Testis (tissue), 3 donors: ENCODE measurements around the gene GPX7. TPM values are rescaled to one million over a fixed set of nuclear protein-coding genes. Genes with fewer than 3 reads are reported as not detected.

Source experiments
- DNase-seq: peaks from one replicate; pipeline ENCODE4 v3.0.0-alpha.2; 2019
- H3K27ac ChIP-seq, 2 donors: fragments of 200-600 bp; sonication (generic); one replicate each; pipeline ENCODE4 v1.5.1; 2019
- H3K27me3 ChIP-seq: fragments of 200-600 bp; sonication (generic); one replicate; pipeline ENCODE4 v1.5.1; 2019
- H3K36me3 ChIP-seq: fragments of 200-600 bp; sonication (generic); one replicate; pipeline ENCODE4 v1.5.1; 2017; ENCODE audit warnings: low read depth; ENCODE audit errors: missing control alignments
- H3K4me1 ChIP-seq: fragments of 200-600 bp; sonication (generic); one replicate; pipeline ENCODE4 v1.5.1; 2019
- H3K4me3 ChIP-seq, 2 donors: fragments of 200-600 bp; sonication (generic); one replicate each; pipeline ENCODE4 v1.5.1; 2017 to 2019
- H3K9me3 ChIP-seq: fragments of 200-600 bp; sonication (generic); one replicate; pipeline ENCODE4 v1.5.1; 2017
- POLR2A ChIP-seq: fragments of 450-650 bp; IDR thresholded peaks from one replicate; pipeline ENCODE4 v1.6.1; 2017; ENCODE audit warnings: antibody characterized with exemption, mild to moderate bottlenecking, moderate library complexity
- WGBS, 2 donors: methylation state at CpG; one replicate each; pipeline ENCODE4 v1.1.5; 2018; 5-methylcytosine and 5-hydroxymethylcytosine counted together
- intact Hi-C: fragments of 100-400 bp; cut with DNase I; formaldehyde crosslinking; loops from one replicate; pipeline ENCODE4 v1.15.1; 2023; ENCODE audit warnings: low total_unique reads
- polyA plus RNA-seq: library from polyadenylated mRNA; stranded (reverse); fragments of 350-450 nt; fragmentation: Illumina TruSeq; extraction: RNeasy Lipid Tissue Mini Kit (QIAGEN cat#74804); gene quantifications from one replicate; pipeline ENCODE4 v1.2.3, GENCODE V29; 2014; ENCODE audit warnings: low read depth, low replicate concordance; ENCODE audit not compliant: insufficient read depth
- total RNA-seq, 2 donors: library from RNA; depleted of rRNA; stranded (reverse); fragments of >200 nt; gene quantifications; one replicate each; pipeline ENCODE4 v1.2.3, GENCODE V29; 2016
- TF ChIP-seq, protein P1 (sequence below), 3 experiments: fragments of 450-650 bp in 2 of 3; fragments of 200-600 bp in 1 of 3; sonication (generic) in 1 of 3; IDR thresholded peaks; one replicate each; pipeline ENCODE4 v1.5.1; 2016 to 2019; ENCODE audit warnings: antibody characterized with exemption in 3 of 3, mild to moderate bottlenecking in 2 of 3, moderate library complexity in 1 of 3

Gene GPX7
- total and polyA plus RNA-seq, 3 donors from 2014 or later = 14.5 to 26.6 (median 23.2) TPM

DNA sequence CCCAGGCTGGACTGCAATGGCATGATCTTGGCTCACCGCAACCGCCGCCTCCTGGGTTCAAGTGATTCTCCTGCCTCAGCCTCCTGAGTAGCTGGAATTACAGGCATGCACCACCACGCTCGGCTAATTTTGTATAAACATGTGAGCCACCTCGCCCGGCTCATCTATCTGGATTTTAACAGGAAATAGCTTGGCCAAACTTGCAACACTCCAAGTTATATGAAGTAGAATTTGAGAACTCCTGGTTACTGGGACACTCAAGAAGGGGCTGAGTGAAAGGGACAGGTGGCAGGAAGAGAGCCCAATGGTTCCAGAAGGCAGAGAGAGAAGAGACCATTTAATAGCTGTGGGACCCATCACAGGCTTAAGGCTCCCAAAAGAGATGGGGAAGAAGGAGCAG, 2.9 kb upstream of the GPX7 start:
- Histone ChIP-seq H3K4me3 (no peak overlapping the region), H3K36me3 (no peaks in the 10 kb centered on the region), H3K27me3 (no peaks in the 10 kb centered on the region), H3K27ac (no peak overlapping the region), H3K9me3 (no peaks in the 10 kb centered on the region), H3K4me1 (peaks cover 16% of the 10 kb centered on the region)
- 95 to 98% methylated on average over 7 of the region's 7 CpGs for WGBS, 2 donors
- no peak for DNase-seq
- no peak for TF ChIP-seq POLR2A
- TF ChIP-seq, protein P1, sequence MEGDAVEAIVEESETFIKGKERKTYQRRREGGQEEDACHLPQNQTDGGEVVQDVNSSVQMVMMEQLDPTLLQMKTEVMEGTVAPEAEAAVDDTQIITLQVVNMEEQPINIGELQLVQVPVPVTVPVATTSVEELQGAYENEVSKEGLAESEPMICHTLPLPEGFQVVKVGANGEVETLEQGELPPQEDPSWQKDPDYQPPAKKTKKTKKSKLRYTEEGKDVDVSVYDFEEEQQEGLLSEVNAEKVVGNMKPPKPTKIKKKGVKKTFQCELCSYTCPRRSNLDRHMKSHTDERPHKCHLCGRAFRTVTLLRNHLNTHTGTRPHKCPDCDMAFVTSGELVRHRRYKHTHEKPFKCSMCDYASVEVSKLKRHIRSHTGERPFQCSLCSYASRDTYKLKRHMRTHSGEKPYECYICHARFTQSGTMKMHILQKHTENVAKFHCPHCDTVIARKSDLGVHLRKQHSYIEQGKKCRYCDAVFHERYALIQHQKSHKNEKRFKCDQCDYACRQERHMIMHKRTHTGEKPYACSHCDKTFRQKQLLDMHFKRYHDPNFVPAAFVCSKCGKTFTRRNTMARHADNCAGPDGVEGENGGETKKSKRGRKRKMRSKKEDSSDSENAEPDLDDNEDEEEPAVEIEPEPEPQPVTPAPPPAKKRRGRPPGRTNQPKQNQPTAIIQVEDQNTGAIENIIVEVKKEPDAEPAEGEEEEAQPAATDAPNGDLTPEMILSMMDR (IDR thresholded peaks at IDR 0.05) = no peak
- intact Hi-C loops = no loop called here

DNA sequence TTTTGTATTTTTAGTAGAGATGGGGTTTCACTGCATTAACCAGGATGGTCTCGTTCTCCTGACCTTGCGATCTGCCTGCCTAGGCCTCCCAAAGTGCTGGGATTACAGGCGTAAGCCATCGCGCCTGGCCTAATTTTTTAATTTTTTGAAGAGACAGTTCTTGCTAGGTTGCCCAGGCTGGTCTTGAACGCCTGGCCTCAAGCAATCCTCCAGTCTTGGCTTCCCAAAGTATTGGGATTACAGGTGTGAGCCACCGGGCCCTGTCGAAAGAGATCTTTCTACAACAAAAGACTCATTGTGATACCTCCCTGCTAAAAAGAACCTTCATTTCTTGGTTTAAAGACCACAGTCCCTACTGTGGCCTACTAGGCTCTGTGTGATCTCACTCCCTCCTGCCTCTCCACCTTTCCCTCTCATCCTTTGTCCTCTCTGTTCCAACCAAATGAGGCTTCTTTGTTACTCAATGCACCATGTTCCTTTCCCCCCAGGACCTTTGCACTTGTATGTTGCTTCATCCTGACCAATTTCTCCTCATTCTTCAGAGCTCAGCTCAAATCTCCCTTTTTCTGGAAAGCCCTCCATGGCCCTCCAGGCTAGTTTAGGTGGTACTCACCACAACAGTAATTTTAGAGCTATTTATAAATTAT, 1.5 kb upstream of the GPX7 start:
- peaks cover 17% of the 10 kb centered on the region for H3K4me1 ChIP-seq
- no peaks in the 10 kb centered on the region for H3K9me3 ChIP-seq
- H3K27me3 ChIP-seq = no peaks in the 10 kb centered on the region
- intact Hi-C loops = no loop called here
- H3K4me3 ChIP-seq = no peak overlapping the region
- H3K27ac ChIP-seq = no peak overlapping the region
- TF ChIP-seq, protein P1 (IDR thresholded peaks at IDR 0.05) = no peak
- TF ChIP-seq POLR2A = no peak
- no peaks in the 10 kb centered on the region for H3K36me3 ChIP-seq
- no peak for DNase-seq
- WGBS, 2 donors = 93 to 98% methylated on average over 8 of the region's 8 CpGs

DNA sequence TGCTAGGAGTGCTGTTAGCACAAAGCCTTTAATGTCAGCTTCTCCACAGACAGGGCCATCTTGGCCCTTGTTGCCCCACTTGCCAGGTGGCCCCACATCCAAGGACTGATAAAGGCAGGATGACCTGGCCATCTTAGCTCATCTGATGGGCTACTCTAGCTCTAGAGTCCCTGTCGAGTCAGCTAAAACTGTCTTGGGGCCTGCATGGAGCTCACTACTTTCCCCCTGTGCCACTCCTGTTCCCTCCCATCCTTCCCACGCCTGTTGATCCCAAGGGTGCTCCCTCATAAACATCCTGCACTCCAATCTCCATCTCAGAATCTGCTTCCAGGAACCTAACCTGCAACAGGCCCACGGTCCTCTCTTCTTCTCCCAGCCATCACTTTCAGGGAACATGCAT, 652 bp upstream of the GPX7 start:
- intact Hi-C loops = no loop called here
- peak overlapping the region; percentile 71 to 92 for H3K27ac ChIP-seq
- peaks cover 17% of the 10 kb centered on the region for H3K4me1 ChIP-seq
- H3K4me3 ChIP-seq = peak overlapping the region in 1 of 2 donors; percentile 65
- no peaks in the 10 kb centered on the region for H3K9me3 ChIP-seq
- WGBS, 2 donors = 35 to 59% methylated on average over 3 of the region's 3 CpGs
- TF ChIP-seq POLR2A = no peak
- TF ChIP-seq, protein P1 (IDR thresholded peaks at IDR 0.05) = no peak
- DNase-seq = no peak
- no peaks in the 10 kb centered on the region for H3K27me3 ChIP-seq
- H3K36me3 ChIP-seq = no peaks in the 10 kb centered on the region

DNA sequence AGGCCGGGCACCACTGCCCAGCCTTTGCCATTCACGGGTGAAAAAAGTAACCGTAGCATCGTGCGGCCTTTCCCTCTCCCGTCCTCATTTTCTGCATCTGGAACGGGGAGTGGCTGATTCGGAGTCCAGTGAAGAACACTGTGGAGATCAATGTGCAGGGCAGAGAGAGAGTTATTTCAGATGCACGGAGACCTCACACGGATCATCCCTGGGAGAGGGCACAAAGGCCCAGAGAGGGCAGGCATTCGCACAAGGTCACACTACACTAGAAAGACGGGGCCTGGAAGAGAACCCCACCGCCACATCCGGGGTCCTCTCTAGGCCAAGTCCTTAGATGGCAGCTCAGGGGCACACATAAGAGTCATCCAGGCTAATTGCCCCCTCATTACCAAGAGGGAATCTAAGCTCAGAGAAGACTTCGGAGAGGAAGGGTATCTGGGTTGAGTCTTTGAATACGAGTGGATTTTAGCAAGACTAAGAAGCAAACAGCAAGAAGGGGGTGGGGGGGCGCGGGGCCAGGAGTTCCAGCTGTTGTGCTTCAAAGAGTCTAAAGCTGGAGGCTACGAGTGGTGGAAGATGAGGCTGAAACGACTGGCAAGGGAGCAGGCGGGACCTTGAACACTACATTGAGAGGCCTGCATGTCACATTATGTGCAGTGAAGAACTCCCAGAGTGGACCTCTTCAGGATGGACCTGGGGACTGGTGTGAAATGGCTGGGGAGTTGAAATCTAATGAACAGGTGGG, 857 bp downstream of the GPX7 start:
- Histone ChIP-seq H3K4me1 (peaks cover 17% of the 10 kb centered on the region), H3K27me3 (no peaks in the 10 kb centered on the region), H3K4me3 (peak overlapping the region; percentile 64 to 65), H3K36me3 (no peaks in the 10 kb centered on the region), H3K9me3 (no peaks in the 10 kb centered on the region), H3K27ac (peak overlapping the region; percentile 72 to 92)
- intact Hi-C loops = no loop called here
- DNase-seq = peak; percentile 23
- TF ChIP-seq POLR2A = no peak
- TF ChIP-seq, protein P1 (IDR thresholded peaks at IDR 0.05) = no peak
- 20 to 23% methylated on average over 20 to 21 of the region's 21 CpGs for WGBS, 2 donors
